HT1080 (cell line): ENCODE measurements around the gene SIRT7. TPM values are rescaled to one million over a fixed set of nuclear protein-coding genes. Genes with fewer than 3 reads are reported as not detected.
"Not testable (repeated sequence)": the region's sequence is repeated elsewhere in the genome, so short reads cannot be mapped to it uniquely, and the experiment has no call there.

Source experiments
- DNase-seq: peaks from one replicate; pipeline ENCODE4 v3.0.0-alpha.2; 2015; ENCODE audit warnings: low read depth
- total RNA-seq: library from RNA; depleted of rRNA; stranded (reverse); fragments of >200 nt; shearing (Covaris generic); gene quantifications from 2 replicates; pipeline ENCODE4 v1.2.3, GENCODE V29; 2014

The SIRT7 gene
- total RNA-seq, 1 experiment from 2014 or later = 19.4 TPM

DNA sequence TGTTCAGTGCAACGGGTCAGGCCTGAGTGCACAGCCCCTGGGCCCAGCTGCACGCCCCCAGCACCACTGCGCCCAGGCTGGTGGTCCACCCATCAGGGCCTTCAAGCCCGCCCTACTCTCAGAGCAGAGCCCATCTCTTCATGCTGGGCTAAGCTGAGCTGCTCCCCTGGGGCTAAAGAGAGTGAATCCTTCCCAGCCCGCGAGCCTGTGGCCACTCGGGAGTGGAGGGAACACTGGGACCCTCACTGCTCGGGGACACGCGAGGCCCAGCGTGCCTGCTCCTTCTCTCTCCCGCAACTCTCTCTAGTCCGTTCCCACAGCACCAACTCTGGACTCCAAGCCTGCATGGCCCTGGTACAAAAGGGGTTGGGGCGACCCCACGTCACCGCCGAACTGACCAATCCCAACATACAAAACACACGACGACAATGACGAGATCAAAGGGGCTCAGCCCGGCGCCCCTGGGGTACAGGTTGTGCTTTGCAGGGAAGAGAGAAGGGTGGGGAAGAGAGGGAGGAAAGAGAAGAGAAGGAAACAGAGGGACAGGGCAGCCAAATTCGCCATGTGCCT is 4.1 kb upstream of the SIRT7 start:
- no peak for DNase-seq

DNA sequence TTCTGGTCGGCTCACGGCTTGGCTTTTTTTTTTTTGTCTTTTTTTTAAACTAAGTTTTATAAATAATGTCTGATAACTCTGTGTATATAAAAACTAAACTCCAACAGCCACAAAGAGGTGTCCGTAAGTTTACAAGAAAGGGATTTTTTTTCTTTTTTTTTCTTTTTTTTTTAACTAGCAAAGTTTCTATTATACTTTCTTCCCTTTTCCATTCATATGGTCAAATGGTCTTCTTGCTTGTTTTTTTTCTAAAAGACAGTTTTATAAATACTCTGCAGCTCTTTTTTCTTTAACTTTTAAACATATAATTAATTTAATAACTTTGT is 3.5 kb upstream of the SIRT7 start:
- DNase-seq = no peak

DNA sequence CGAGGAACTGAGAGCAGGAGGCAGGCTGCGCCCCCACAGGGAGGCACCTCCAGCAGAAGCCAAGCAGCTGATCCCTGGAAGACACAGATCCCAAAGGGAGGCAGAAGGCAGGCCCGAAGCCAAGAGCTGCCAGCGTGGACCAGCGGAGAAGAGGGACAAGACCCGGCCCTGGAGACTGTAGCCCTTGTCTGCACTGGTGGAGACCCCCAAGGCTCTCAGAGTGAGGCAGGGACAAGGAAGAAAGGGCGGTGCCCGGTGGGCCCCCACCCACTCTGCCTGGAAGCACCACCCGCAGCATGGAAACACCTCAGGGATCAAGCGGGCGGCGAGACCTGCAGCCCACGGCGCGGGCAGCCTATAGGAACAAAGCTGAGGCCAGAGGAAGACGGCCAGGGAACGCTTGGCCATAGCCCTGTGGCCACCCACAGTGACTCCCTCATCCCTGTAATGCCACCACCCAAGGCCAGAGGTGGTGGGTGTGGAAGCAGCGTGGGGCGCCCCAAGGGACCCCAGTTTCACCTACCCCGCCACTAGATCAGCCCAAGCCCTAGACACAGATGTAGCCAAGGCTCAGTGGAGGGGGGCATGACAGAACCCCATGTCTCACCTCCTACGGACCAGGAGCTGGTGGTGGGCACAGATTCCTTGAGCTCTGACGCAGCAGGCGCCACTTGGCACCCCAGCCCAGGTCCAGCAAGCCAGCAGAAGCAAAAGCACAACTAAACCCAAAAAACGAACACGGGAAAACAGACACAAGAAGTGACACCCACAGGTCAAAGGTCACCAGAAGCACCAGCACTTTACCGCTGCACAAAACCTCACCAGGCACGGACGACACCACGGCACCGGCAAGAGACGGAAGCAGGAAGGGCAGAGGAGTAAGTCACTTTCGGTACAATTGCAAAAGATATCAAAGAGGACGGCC is 2.9 kb upstream of the SIRT7 start:
- no peak for DNase-seq

DNA sequence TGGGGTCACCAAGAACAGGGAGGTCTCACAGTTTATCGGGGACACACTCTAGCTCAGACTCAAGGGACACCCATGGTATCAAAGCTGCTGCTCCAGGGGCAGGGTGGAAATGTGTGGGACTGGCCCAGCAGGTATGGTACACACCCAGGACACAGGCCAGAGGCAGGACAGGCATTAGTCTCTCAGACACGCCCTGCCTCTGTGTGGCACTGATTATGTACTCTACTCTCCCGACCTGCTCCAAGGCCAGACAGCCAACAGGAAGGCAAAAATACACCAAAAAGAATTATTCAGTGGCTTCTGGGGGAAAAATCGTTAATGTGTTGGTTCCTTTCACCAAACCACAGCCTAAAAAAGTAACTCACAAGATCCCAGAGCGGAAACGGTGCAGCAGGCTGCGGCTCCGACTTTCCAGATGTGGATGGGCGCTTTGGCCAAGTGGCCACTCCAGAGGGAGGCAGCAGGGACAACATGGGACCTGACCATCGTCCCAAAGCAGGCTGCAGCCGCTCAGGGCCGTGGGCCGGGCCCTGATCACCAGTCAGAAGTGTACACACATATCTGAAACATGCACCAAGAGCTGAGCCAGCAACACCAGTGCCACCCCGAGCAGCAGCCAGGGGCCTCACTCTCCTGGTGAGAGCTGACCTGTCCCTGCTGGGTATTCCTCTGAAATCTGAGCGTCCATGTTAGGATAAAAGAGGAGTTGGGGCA is 1.0 kb upstream of the SIRT7 start:
- no peak for DNase-seq

DNA sequence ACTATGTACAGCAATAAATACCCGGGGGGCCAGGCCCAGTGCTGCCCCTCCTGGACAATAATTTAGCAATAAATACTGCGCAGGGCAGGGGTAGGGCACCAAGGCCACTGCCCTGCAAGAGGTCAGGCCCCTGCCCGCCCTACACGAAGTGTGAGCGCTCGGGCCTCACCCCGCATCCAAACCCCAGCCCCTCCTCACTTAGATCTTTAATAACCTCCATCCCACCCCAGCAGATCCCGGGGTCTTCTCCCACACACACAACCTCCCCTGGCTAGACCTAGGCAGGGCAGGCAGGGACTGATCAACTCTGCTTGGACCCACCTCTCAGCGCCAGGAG is 325 bp upstream of the SIRT7 start:
- not testable (repeated sequence) for DNase-seq

DNA sequence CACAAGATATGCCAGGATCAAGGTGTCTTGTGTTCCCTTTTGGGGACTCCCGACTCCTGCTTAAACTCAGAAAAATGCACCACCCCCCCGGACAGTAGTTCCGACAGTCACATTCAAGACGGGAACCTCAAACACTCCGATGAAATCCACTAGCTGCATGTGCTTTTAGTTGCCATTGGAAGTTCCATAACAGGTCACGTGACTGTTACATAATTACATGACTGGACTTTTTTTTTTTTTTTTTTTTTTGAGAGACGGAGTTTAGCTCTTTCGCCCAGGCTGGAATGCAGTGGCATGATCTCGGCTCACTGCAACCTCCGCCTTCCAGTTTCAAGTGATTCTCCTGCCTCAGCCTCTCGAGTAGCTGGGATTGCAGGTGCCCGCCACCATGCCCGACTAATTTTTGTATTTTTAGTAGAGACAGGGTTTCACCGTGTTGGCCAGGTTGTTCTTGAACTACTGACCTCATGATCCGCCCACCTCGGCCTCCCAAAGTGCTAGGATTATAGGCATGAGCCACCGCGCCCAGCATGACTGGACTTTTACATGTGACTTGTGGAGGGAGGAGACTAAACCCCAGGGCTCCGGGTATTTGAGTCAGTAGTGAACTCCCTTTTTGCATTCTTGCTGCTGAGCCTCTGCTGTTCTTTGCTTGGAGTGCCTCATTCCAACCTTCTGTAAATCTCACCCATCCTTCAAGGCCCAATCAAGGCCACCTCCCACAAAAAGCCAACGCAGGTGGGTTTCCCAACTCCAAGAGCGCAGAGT is 1.6 kb downstream of the SIRT7 start:
- DNase-seq = peak; percentile 73

DNA sequence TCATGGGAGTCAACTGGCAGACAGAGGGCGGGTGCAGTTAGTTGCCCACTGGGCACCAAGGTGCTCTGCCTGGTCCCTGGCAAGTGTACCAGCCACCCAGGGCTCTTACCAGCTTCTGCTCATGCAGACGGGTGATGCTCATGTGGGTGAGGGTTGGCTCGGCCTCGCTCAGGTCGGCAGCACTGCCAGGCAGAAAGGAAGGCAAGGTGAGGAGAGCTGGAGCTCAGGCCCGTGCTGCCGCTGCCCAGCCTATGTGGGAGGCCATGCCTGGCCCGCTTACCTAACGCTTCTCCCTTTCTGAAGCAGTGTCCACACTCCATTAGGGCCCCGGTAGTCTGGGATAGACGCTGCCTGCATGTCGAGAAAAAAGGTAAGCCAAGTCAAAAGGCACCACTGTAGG is 2.6 kb downstream of the SIRT7 start:
- DNase-seq = no peak

DNA sequence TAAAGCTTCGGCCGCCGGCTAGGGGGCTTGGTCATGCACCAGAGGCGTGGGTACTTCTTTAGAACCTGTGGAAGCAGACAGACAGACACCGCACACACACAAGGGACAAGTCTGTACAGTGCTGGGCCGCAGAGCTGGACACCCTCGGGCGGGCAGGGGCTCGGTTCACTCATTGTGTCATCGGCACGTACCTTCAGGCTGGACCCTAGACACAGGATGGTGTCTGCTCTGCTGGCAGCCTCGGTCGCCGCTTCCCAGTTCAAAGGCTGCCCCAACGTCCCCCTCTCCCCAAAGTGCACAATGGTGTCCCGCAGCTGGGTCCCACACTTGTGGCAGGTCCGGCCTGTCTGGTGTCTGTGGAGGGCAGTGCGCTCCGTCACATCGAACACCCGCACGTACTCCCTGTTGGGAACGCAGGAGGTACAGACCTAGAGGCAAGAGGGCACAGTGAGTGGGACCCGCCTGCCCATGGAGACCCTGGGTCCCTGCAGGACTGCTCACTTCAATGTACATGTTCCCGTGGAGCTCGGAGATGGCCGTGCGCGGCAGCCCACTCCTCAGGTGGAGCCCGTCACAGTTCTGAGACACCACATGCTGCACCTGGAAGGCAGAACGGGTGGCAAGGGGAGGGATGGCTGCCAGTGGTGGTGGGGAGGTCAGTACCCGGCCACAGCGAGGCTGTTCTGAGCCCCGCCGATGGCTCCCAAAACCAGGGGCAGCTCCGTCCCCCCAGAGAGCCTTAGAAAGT is 3.7 kb downstream of the SIRT7 start:
- no peak for DNase-seq

DNA sequence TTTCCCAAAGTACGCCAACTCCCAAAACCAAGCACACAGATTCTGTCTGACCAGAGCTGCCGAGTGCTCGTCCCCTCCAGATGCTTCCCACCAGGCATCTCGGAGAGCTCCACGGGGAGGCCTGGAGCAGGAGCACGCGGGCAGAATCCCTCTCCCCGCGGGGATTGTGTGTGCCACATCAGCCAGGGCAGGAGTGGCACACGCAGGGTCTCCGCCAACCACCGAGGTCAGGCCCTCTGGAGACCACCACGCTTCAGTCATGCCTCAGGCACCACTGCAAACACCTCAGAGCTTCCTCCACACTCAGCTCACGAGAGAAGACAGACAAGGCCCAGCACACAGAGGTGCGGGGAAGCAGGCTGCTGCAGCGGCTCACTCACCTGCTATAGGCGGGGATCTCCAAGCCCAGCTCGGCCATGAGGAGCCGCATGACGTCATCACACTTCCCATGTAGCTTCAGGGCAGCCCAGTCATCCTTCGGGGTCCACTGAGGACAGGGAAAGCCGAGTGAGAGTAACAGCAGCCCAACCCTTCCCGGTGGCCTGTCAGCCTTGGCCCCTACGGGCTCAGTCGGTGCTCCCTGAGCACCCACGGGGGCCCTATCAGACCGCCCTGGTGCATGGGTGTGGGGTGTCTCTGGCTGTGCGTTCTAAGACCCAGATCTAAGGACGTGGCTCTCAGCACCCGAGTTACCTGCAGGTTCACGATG is 4.4 kb downstream of the SIRT7 start:
- DNase-seq = no peak

DNA sequence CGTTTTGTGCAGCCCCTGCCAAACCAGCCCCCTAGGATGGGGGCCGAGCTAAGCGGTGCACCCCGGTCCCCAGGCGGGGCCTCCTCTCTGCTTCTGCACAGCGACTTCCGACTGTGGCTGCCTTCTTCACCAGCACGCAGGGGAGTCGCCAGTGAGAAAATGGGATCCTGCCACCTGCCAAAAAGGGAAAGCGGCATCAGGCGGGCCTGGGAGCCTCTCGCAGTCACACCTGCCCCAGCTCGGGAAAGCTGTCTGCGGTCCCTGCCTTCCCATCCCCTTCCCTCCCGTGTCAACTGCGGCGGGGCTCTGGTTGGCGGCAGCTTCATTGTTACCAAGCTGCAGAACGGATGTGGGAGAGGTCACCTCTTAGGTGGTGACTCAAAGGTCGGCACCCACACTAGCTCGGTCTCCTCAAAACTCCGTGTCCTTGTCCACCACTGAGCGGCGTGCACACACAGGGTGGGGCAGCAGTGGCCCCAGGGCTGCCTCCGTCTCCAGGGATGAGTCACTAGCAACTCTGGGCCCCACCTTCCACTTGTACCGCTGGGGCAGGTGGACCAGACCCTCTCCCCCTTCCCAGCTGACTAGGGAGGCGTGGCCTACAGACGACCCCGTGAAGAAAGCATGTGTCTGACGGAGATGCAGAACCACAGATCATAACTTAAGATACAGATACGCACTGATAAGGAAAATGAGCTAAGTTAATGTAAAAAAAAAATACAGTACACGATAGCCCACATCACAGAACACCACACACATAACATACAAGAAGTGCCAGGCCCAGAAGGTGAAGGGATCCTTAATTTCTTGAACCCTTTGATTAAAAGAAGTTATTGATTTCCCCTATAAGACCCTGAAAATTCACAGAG is 5.3 kb downstream of the SIRT7 start:
- DNase-seq = no peak

DNA sequence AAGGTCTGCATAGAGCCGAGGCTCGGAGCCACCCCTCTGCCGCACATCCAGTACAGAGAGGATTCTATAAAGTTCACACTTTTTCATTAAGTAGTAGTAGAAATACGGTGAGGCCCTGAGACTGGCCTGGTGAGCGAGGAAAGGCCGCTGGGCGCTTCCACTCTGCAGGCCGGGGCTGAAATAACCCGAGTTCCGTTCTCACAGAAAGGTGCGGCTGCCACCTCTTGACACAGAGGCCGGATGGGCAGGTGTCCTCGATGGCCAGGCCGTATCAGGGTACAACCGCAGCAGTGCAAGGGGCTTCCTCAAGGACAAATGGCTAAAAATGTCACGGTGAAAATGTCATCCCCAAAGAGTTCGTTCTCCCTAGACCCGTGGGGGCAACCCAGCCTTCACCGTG is 6.0 kb downstream of the SIRT7 start:
- no peak for DNase-seq

DNA sequence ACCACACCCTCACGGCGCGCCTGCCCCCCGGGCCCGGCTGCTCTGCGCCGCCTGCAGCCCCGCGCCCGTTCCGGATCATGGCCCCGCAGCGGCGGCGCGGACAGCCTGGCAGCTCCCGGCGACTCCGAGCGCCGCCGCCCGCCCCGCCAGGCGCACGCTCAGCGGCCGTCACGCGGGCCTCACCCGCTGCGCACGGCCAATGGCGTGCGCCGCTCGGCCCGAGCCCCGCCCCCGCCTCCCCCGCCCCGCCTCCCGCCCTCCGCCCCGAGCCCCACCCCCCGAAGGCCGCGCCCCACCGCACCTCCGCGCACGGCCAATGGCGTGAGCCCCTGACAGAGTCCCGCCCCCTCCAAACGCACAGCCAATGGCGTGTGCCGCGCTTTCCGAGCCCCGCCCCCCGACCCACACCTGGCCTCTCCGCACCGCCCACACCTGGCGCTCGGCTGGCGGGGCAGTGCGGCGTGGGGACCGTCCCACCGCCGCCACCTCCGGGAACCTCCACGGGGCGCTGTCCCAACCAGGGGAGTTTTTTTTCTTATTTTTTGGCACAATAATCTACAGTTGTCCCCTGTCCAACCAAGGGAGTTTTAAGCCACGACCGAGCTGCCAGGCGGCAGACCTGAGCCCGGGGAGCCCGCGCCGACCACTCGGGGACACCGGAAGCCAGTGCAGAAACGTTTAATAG is 6.6 kb downstream of the SIRT7 start, which contains the start of gene PCYT2:
Gene PCYT2 (minus strand): TSS at position 123 of the 685 bp plus-strand sequence. CDS start 44 bp downstream, at position 79.
- DNase-seq = peak; percentile 26

DNA sequence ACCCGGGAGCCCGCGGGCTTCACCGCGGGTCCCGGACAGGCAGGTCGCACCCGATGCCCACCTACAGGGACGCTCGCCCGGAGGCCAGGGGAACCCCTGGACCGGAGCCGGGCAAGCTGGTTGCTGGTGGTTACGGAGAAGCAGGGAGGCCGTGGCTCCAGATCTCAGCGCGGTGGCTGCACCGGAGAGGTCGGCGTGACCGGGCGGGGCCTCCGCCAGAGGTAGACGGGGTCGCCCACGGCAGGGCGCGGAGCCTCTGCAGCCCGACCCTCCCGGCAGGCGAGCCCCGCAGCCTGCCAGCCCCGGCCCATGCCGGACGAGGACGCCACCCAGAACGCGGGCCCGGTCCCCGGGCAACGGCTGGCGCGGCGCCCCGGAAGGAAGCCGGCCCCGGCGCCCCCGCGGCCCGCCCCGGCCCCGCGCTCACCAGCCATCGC is 7.1 kb downstream of the SIRT7 start:
- no peak for DNase-seq

DNA sequence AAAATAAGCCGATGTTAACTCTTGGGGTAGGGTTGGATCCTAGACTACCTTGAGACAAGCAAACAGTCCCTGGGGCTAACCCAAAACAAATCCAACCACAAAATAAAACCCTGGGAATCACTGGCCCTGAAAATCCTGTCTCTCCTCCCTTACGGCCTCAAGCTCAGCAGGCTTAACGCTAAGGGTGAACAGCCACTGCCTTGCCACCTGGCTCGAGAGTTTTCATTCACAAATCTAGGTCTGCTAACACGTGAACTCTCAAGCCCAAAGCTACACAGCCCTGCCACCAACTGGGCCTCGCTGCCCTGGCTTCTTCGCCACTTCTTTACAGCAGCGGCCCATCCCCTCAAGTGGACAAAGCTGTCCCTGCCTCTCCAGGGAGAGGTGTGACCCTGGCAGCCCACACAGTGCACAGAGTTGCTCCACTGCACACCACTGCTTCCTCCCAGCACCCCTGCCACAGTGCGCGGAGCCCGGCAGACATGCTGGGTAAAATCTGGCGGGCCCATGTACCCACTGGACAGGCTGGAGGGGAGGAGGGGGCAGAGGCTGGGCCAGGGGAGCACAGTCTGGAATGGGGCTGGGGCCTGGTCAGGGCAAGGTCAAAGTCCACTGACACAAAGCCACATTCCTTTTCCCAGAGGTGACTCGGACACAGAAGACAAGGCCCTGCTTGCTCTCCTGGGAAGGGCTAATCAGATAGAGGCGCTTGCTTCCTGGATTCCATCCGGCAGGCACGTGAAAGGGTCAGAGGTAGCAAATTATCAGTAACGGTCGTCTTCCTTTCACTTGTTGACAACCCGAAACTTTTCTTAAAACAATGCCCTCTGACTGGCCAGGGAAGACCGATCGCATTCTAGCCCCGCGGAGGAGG is 7.8 kb downstream of the SIRT7 start:
- no peak for DNase-seq

DNA sequence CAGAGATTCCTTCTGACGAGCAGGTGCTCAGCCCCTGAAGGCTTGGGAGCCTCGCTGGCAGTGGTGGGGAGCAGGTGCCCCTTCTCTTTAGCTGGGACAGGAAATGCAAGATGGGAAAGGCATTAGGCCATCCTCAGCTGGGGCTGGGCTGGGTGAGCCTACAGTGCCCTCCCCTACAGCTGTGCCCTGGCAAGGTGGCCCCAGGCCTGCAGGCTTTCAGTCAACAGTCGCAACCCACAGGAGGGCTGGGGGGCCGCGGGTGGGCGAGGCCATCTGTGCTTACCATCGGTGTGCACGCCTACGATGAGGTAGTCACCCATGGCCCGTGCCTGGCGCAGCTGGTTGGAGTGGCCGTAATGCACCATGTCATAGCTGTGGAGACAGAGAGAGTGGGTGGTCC is 8.7 kb downstream of the SIRT7 start:
- no peak for DNase-seq

DNA sequence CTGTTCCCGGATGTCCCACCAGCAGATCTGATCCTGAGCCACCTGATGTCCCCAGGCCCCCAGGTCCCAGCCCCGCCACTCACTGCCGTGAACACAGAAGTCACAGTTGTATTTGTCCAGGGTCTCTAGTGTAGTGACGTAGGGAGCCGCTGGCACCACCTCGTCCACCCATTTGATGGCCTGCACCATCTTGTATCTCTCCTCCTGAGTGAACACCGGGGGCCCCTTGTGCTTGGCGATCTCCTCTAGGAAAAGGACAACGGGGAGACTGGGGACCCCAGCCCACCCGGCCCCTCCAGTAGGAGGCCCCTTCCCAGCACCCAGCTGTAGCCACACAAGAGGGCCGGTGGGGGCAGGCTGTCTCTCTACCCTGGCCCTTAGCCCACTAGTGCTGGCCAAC is 9.2 kb downstream of the SIRT7 start:
- DNase-seq = no peak
